DMS53 treated with DMSO at 0.1 percent for 48 hours (cell line): ENCODE data around the gene IGSF8.

Experiments used
- DNase-seq: peaks from one replicate; lab custom pipeline; 2025; ENCODE audit not compliant: unreplicated experiment; lab: John Stamatoyannopoulos, UW

Gene IGSF8

DNA sequence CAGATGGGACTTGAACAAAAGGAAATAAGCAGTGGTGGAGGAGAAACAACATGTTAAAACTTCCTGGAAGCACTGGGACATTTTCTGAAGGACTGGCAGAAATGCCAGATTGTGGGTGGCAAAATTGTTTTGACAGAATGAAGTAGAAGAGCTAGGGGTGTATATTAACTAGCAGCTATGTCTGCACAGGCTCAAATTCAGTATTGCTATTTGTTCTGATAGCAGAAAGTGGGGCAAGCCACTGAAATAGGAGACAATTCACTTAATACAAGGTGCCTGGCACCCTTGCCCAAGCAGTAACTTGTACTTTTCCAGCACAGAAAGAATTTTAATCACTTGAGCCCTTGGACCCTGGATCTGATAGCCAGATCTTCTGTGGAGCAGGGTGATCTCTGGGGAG, 54.9 kb downstream of the IGSF8 start:
- no peak for DNase-seq
